Frontal cortex (tissue), 4 donors: ENCODE results near the gene NCAM1. TPM values are rescaled to one million over a fixed set of nuclear protein-coding genes. Genes with fewer than 3 reads are reported as not detected.

Experiments used
- DNase-seq, 2 donors: peaks; one replicate each; pipeline ENCODE4 v3.0.0; 2012; ENCODE audit warnings: low spot score in 2 of 2
- FAIRE-seq: peaks from 2 replicates; lab custom pipeline; 2012; peaks lifted over from hg19 to GRCh38; lab: Jason Lieb, UNC
- total RNA-seq: library from RNA; depleted of rRNA; stranded (reverse); fragments of >200 nt; gene quantifications from one replicate; pipeline ENCODE4 v1.2.3, GENCODE V29; 2014
- donor health status: control.
- donor health status: control.
- donor health status: control.

Gene NCAM1
- total RNA-seq, 1 donor from 2014 or later: 515 TPM

DNA sequence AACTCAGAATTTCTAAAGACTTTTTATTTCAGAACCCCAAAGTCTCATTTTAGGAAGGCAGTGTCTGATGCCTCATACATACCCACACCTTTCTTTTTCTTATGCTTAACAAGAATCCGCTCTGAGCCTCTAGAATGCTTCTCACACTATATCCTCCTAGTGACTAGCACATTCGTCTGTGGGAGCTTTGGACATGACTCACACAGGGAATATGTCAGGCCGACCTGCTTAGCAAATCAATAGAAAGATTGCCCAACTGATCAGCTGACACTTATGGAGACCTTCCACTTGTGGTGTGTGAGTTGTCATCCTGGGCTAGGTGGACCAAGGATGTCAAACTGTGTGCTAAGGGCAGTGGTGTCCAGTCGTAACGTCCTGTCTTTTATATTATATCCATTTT, 223.3 kb downstream of the NCAM1 start:
- no peak for DNase-seq

DNA sequence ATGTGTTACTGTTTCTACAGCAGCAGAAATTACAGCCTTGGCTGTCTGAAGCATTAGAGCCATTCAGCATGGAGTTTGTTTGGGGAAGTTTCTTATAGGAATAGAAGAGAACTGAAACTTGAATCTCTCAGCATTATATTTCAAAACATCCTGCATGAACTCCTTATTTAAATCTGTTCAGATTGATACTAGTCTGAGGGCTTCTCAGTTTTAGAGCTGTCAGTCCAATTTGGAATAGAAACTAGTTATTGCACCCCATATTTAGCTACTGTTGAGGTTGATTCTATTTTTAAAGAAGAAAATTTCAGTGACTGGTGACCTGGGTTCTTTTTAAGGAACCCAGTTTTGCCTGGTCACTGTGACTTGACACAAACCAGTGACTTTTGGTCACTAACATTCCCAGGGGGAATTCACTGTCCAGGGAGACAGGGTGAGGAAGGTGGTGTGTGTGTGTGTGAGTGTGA, 227.2 kb downstream of the NCAM1 start:
- no peak for FAIRE-seq

More for the DNA sequence above, 223.3 kb downstream of the NCAM1 start:
- no peak for FAIRE-seq

DNA sequence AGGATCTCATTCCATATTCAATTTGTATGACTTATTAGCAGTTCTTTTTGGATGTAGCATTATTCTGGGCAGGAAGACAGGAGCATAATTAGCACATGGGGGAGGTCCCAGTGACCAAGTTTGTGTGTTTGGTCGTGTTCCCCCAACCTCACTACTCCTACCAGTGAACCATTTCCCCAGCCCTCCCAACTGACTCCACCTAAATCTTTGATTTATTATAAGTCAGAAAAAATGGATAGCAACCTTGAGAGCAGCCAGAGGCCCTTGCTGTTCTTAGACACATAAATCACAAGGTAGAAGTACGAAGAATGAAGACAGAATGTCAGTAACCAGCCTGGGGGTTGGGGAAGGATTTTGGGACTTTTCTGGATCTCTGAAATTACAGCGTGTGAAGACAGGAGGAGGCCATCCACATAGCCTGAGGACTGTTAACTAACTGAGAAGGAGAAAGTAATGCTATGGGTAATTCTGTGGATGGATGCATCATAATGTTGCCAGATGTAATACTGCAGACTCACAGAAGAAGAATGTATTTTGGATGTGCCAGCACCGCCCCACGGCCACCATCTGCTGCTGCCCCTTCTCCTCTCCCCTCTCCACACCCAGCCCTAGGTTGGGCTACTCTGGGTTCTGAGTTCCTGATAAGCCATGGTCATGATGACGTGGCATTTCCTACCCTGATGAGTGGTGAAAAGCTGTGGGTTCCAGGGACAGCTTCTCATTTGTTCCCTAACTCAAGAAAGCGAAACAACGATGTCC, 228.9 kb downstream of the NCAM1 start:
- FAIRE-seq (no peak), DNase-seq (no peak)

More for the DNA sequence above, 227.2 kb downstream of the NCAM1 start:
- no peak for DNase-seq

DNA sequence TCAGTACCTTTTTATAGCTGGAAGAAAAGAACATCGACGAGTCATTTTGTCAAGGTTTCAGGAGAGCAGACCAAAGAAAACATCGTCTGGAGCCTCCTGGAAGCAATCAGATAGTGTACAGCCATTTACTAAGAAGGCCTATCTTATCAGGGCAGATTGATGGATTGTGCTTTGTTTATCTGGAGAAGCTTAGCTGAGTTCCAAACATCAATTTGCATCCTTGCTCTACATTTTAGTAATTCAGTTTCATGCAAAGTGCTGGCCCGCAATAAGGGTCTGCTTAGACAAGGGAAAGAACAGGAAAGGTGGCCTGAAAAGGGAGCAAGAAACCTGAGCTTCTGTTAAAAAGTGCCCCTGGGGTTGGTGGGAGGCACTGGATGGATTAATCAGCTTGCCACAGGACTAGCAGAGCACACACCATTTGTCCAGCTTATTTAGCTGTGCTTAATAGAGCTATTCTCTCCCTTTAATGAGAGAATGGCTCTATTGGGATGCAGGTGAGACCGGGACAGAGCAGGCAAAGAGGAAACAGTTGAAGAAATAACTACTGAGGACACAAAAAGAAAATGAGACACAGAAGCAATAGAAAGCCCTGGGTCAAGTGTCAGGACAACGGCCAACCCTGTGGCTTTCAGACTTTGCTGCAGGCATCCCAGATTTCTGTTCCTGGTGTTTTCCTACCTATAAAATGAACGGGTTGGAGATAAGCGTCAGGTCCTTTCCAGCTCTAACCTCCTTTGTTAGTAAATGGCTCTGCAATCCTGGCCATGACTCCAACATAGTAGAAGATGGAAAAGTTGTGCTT, 231.1 kb downstream of the NCAM1 start:
- DNase-seq: no peak
- no peak for FAIRE-seq

DNA sequence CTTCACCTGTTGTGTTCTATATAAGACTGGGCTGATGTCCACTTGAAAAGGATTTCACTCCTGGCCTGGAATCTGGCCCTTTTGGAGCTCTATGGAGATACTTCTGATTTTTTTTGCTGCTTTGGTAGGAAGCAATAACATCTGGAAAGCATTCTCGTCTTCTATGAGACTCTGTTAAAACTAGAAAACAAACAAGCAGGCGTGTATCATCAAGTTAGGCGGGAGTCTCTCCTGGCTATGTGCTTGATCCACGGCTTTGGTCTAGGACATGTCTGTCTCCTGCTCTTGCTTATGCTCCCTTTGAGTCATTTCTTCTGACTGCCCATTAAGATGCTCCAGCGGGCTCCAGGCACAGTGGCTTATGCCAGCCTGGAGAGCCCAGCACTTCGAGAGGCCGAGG, 231.8 kb downstream of the NCAM1 start:
- no peak for FAIRE-seq

DNA sequence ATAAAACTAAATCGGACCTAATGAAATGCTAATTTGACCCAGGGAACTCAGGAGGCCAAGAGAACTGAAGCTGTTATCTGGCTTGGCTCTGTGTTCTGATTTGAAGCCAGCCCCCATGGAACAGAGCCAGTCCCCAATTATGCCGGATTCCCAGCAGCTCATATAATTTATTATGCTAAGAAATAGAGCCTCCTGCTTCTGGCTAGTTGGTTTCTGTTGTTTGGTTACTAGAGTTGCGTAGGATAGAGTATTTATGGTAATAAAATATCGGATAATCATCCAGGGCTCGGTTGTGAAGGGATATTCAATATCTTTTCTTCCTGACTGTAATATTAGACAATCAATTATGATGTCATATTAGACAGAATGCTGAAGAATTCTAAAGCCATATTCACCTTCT, 232.7 kb downstream of the NCAM1 start:
- DNase-seq (no peak), FAIRE-seq (no peak)

More for the DNA sequence above, 231.8 kb downstream of the NCAM1 start:
- no peak for DNase-seq

DNA sequence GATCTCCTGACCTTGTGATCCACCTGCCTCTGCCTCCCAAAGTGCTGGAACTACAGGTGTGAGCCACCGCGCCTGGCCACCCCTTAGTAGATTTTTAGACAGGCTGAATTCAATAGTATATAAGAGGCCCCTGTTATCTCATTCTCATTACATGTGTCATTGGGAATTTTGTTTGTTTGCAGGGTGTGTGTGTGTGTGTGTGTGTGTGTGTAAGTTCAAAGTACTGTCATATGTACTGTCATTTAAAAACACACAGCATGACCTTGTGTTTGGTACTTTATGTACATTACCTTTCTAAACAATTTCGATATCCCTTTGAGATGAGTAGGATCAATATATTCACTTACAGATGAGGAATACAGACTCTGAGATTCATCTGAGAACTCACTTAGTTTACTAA, 234.5 kb downstream of the NCAM1 start:
- FAIRE-seq (no peak), DNase-seq (no peak)

DNA sequence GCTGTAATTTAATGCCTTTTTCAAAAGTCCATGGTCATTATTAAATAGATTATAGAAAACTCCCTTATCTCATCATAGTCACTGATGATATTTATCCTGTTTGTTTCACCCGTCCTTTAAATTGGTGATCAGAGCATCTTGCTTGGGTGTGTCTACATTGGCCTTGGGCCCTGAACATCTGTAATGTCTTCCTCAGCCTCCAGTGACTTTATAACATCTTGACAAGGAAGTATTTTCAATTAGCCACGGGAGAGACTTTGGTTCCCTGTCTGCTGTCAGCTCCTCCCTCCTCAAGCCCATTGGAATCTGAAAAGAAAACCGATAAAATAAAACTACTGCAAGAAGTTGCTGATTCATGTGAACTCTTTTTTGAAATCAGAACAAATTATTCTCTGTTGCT, 236.2 kb downstream of the NCAM1 start:
- no peak for DNase-seq
- no peak for FAIRE-seq

DNA sequence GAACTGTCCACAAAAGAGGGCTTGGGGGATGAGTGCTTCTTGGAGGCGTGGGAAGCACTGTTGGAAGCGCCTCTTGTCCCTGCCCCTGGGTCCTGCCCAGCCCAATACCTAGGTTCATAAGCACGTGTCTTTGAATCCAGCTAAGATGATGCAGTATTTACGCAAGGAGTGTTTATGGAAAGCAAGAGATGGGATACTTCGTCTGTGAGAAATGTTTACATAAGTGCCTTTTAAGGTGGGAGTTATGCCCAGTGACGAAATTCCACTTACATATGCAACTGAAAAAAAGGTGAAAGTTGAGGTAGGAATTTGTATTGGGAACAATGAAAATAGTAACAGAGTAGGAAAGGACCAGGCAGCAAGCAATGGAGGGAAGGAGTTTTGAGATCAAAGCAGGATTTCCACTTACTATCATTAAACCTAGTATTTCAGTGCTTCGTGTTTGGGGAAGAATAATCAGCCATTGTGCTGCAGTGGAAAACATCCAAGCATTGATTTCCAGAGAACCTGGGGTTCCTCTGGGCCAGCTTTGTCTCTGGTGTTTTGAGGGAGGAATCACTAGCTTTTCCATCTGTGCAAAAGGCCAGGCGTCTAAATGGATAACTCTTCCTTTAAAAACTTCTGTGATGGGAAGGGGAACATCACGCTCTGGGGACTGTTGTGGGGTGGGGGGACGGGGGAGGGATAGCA, 237.9 kb downstream of the NCAM1 start:
- DNase-seq: peak in 1 of 2 donors; percentile 30
- no peak for FAIRE-seq

DNA sequence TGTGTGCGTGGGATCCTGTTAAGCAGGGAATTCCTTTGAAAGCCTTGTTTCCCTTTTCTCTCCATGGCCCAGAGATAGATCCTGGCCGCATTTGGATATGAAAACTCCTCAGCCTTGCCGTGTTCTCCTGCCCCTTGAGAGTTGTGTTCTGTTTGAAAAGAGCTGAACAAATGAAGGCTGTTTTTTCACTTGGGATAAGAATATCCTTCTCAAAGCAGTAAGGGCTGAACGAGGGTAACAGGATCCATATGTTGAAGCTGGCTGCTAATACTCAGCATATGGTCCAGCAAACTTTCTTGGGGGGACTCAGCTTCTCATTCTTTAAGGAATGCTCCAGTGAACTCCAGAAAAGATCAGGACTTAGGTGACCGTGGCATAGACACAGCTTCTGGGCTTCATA, 238.6 kb downstream of the NCAM1 start:
- DNase-seq: no peak
- no peak for FAIRE-seq

DNA sequence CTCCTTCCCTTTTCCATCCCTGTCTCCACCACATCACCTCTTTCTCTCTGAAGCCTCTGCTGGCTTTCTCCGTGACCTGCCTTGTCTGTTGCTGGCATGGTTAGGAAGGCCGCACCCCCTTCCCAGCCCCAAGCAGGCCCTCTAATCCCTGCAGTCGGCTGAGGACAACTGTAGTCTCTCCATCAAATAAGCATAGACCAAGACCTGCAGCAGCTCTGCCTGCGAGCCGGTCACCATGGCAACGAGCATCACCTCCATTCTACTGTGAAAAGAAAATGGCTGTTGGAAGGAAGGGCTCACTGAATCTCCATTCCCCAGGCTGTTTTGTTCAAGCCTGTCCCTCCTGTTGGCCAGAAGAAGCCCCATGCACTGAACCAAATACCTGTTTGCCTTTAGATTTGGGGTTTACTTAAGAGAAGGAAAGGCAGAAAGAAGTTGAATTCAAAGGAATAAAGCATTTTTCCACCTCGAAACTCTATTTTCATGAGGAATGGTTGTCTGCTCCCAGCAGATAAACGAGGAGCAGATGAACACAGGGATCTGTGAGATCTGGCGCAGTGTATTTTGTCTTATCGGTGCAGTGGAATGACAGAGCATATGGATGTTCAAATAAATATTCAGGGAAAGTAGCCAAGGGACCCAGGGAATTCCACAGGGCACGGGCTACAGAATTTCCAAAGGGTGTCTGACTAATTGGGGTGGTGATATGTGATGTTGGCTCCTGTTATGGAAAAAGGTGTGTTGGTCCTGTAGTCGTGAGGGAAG, 240.0 kb downstream of the NCAM1 start:
- DNase-seq (no peak), FAIRE-seq (no peak)

DNA sequence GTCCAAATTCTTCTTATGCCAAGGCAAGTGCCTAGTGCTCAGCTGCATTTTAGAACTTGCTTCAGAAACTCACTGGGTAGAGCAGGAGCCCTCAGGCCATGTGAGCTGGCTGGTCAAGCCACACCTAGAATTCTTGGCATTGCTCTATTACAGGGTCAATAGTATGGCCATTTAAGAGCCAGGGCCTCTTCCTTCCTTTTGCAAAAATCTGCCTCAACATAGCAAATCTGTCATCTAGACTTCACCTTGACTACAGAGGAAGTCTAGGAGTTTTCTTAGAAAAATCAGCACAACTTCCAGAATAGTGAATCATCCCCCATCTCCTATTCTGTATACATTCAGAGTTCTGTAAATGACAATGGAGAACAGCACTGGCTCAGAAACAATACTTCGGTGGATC, 241.2 kb downstream of the NCAM1 start:
- DNase-seq (no peak), FAIRE-seq (no peak)

DNA sequence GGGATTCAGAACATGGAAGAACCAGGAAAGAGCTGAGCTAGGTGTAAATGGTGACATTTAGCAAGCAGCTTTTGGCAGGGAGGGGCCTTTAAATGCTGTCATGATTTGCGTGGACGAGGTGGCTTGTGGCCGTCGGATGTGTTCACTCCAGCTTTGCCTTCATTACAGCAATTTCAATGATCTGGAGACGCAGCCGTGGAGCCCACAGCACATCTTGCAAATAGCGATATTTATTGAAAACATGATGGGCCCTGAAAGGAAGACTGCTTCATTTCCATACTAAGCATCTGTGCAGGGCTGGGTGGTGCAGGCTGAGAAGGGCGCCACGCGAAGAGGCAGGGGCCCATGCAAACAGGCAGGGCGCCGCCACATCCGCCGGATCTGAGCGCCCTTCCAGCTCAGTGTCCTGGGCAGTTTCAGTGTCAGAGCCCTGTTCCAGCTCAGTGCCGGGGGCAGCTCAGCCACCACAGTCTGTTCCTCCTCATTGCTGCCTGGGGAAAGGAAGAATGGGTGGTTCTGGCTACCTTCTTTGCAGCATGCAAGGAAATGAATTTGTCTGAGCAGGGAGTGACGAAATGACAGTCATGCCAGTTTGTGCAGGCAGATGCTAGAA, 242.0 kb downstream of the NCAM1 start:
- DNase-seq (no peak), FAIRE-seq (no peak)

DNA sequence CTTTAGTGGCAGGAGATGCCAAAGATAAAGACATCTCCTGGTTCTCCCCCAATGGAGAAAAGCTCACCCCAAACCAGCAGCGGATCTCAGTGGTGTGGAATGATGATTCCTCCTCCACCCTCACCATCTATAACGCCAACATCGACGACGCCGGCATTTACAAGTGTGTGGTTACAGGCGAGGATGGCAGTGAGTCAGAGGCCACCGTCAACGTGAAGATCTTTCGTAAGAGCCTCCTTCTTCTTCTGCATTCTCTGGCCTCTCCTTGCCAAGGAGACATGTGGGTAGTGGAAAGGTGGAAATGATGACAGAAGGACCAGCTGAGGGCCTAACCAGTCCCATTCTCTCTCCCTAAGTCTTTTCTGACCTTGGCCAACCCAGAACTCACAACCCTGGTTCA, 243.1 kb downstream of the NCAM1 start:
- DNase-seq (peak in 1 of 2 donors; percentile 24), FAIRE-seq (no peak)

DNA sequence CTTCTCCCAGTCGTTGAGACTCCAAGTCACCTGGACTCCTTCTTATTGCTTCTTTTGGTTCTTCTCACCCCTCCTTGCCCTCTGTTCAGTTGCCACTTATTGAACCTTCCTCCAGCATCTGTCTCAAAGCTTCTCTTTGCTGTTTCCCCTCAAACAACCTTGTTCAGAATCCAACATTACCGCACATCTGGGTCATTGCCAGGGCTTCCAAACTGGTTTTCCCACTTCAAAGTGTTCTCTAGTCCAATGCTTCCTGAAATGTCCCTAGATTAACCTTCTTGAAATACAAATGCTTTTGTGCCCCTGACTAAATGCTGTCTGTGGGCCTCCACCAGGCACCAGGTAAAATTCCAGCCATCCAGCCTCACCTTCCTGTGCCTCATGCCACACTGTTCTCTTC, 252.3 kb downstream of the NCAM1 start:
- DNase-seq (no peak), FAIRE-seq (no peak)

DNA sequence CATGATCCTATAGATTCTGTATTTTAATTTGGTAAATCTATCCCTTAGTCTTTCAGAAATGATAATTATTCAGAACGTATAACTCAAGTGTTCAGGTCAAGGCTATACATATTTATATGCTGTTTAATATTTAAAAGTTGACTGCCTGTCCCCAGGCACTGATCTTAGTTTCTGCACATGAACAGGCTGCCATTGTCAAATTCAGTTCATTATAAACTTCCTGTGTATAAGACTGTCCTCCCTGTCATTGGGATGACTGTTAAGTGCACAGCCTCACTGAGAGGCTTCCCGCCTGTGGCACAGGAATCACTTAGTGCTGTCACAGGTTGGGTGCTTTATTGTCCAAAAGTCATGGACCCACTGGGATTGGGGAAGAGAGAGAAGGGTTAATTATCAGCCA, 261.0 kb downstream of the NCAM1 start:
- FAIRE-seq: no peak
- DNase-seq: no peak

DNA sequence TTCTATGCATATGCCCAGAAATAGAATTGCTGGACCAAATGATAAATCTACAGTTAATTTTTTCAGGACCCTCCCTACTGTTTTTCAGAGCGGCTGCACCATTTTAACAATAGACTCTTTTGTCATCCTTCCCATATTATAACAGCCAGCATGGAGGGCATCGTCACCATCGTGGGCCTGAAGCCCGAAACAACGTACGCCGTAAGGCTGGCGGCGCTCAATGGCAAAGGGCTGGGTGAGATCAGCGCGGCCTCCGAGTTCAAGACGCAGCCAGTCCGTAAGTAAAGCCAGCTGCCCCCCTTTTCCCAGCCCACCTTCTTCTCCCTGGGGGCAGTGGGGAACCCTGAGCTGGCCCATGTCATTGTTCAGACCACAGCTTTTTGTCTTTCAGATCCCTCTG, 273.7 kb downstream of the NCAM1 start:
- DNase-seq (no peak), FAIRE-seq (no peak)

DNA sequence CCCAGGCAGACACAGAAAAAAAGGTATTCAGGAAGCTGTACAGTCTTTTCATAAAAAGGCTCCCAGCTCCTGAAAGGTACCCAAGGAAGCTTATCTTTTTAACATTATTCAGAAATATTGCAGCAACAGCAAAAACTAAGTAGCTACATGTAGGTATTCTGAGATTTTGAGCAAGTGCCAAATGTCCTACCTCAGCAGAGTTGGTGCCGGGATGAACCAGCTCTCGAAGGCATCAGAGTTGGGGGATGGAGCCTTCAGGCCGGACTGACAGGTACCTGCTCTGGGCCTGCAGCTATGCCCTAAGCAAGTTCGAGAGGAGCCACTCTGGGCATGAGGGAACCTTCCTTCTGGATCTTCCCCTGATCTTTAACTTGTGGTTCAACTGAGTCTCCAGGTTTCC, 276.0 kb downstream of the NCAM1 start:
- DNase-seq (no peak), FAIRE-seq (no peak)

DNA sequence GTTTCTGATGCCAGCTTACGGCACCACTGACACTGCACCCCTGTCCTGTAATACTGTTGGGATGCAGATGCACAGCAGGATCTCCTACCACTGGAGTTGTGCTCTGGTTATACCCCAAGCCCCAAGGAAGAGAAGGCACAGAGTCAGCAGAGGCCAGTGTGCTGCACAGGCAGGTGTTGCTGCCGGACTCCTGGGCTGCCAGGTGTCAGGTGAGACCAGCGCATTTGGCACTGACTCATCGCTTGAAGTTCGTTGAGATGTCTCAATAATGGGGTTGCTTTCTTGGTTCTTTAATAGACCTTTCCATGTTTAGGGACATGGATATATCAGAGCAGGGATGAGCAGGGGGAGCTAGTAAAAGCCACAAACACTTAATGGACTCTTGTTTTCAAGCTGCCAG, 277.5 kb downstream of the NCAM1 start:
- FAIRE-seq: no peak
- no peak for DNase-seq

DNA sequence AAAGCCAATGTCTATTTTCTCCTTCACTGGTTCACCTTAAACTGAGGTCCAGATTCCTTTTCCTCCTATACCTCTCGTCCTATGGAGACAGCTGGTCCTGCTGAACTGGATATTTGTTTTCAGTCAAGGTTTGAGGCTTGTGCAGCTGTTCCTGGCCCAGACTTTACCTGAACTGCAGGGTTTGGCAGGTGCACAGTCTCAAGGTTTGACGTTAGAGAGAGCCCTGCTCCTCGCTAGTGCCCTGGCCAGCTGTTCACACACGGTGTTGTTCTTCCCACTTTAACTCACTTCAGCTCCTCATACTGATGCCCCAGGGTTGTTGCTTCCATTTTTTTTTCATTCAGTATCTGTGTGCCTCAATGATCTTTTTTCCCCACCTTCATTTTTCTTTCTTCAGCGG, 279.2 kb downstream of the NCAM1 start:
- FAIRE-seq (no peak), DNase-seq (no peak)
